GM08714 (cell line): ENCODE results near the gene AP1G1.
A peak's percentile ranks its signal among the peaks of the same experiment; 100 is the strongest.
"Not testable (repeated sequence)": the region's sequence is repeated elsewhere in the genome, so short reads cannot be mapped to it uniquely, and the experiment has no call there.

ENCODE experiments used
- H3K4me3 ChIP-seq: fragments of 200-500 bp; sonication (Bioruptor generic); 2 replicates; pipeline ENCODE4 v1.5.1; 2014; ENCODE audit warnings: mild to moderate bottlenecking, low read length, inconsistent platforms
- ZNF274 ChIP-seq: IDR thresholded peaks from 2 replicates; pipeline ENCODE4 v1.6.1; 2012; ENCODE audit warnings: mild to moderate bottlenecking, low read depth, low read length

The AP1G1 gene

DNA sequence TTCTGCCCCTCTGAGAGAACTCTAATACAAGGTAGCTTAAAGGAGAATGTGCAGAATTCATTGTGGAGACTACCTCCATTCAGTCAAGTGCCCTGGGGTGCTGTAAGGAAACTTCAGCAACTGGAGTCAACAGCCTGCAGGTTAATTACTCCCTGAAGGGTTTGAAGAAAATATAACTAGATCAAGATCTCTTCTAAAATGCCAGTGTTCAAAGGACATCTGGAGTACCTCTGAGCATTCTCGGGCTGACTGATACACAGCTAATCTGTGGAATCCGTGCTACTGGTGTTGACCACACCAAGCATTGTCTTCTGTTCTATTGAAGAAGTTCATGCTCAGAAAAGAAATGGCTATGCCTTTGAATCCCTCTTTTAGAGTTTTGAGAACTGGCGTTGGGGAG, 25.7 kb upstream of the AP1G1 start:
- no peak overlapping the region for H3K4me3 ChIP-seq
- TF ChIP-seq ZNF274, result no peak

DNA sequence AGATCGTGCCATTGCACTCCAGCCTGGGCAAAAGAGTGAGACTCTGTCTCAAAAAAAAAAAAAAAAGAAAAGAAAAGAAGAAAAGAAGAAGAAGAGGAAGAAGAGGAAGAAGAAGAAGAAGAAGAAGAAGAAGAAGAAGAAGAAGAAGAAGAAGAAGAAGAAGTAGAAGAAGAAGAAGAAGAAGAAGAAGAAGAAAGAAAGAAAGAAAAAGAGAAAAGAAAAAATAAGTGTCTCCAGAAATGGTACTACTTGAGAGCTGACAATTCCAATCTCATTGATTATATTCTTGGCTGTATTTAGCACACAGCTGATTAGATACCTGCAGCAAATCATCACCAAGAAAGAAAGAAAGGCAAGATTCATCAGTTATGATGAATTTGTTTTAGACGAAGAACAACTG, 23.5 kb upstream of the AP1G1 start:
- H3K4me3 ChIP-seq, result not testable (repeated sequence)

DNA sequence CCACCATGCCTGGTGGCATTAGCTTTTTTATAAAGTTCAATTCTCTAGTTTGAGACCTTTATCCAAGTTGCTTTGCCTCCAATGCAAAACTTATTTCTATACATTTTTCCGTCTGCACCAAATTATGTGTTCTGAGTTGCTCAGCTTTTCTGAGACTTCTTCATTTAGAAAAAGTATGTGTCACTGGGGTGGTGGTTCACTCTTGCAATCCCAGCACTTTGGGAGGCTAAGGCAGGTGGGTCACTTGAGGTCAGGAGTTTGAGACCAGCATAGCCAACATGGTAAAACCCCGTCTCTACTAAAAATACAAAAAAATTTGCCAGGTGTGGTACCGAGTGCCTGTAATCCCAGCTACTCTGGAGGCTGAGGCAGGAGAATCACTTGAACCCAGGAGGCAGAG, 23.1 kb upstream of the AP1G1 start:
- H3K4me3 ChIP-seq, result not testable (repeated sequence)

DNA sequence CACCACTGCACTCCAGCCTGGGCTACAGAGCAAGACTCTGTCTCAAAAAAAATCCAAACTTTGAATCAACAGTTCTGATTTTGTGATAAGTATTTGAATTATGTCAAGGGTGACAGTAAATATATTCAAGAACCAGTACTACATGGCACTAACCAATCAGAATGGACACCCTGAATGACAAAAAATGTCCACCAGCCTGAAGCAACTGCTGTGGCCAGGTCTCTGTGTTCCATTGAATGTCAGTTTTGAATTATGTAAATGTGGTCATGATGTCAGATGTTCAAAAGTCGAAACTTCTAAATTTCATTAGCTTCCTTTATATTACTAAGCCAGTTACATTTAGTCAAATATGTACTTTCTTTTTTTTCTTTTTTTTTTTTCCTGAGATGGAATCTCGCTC, 21.7 kb upstream of the AP1G1 start:
- no peak overlapping the region for H3K4me3 ChIP-seq
- TF ChIP-seq ZNF274, result no peak

DNA sequence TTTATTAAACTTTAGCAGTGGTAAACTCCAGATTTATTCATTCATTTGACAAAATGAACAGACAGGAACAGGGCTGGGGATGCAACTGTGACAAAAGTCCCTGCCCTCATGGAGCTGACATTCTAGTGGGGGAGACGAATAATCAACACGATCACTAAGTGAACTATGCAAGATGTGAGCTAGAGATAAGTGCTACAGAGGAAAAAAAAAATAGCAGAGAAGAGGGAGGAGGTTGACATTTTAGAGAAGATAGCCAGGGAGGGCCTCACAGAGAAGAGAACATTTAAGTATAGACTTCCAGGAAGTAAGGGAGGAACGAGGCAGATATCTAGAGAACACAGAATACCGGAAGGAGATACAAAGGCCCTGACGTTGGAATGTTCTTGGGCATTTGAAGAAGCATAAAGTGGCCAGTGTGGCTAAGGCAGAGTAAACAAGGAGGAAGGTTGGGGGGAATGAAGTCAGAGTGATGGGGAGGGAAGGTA, 17.9 kb upstream of the AP1G1 start:
- H3K4me3 ChIP-seq, result no peak overlapping the region
- no peak for TF ChIP-seq ZNF274

DNA sequence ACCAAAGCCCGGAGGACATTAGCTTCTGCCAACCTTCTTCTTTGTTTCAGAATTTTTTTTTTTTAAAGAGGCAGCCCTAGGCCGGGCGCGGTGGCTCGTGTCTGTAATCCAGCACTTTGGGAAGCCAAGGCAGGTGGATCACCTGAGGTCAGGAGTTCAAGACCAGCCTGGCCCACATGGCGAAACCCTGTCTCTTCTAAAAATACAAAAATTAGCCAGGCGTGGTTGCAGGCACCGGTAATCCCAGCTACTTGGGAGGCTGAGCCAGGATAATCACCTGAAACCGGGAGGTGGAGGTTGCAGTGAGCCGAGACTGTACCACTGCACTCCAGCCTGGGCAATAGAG, 8.5 kb upstream of the AP1G1 start:
- H3K4me3 ChIP-seq, result peak overlapping the region; percentile 52; the same call in 1 of the 2 replicates

DNA sequence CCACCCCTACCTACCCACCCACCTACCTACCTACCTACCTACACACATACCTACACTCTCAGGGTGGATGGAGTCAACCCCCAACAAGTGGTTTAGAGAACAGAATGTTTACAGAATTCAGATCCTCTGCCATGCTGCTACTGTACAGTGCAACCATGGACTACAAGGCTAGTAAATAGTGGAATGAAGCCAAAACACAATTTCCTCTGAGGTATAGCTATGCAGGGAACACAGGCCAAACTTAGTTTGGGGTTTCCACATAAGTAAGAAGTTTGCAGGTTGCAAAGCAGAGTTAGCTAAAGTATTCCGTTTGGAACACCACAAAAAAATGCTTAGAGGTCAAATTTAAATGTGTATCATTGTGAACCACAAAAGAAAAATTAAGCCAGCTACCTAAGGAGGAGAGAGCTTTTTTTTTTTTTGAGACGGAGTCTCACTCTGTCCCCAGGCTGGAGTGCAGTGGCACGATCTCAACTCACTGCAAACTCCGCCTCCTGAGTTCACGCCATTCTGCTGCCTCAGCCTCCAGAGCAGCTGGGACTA, 2.7 kb upstream of the AP1G1 start:
- no peak for TF ChIP-seq ZNF274
- no peak overlapping the region for H3K4me3 ChIP-seq

DNA sequence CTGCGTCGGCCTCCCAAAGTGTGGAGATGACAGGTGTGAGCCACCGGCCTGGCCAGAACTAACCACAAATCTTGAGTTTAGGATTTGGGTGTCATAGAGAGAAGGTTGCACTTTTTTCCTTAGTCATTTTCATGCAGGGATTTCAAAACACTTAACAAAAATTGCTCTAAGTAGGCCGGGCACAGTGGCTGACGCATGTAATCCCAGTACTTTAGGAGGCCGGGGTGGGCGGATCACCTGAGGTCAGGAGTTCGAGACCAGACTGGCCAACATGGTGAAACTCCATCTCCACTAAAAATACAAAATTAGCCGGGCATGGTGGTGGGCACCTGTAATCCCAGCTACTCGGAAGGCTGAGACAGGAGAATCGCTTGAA, 1.5 kb upstream of the AP1G1 start:
- H3K4me3 ChIP-seq, result peak overlapping the region; percentile 87; the same call in 1 of the 2 replicates

DNA sequence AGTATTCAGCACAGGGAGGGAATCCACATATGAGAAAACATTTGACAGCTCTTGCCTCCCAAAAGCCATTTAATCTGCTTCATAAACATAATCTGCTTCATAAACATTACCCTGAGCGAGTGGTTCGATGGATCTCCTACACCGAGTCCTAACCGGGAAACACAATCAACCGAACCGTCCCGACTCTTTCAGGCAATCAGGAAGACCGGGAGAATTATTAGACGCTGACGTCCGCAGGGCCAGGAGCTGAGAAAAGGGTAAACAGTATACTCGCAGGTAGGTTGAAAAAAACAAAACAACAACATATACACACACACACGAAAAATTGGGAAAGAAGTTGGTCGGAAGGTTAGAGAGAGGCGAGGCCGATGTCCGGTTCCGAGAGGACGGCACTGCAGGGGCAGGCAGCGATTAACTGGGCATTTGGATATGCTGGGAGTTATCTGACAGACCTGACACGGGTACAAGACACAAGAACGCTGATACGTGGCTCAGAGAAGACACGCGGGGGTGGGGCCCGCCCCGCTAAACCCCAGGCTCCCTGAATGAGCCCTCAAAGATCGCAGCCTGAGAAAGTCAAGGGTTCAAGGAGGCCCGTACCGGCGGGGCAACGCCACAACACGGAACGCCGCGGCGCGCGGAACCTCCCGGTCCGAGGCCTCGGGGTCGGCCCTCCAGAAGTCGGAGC, 585 bp downstream of the AP1G1 start:
- TF ChIP-seq ZNF274, result no peak
- H3K4me3 ChIP-seq, result peak overlapping the region; percentile 95

DNA sequence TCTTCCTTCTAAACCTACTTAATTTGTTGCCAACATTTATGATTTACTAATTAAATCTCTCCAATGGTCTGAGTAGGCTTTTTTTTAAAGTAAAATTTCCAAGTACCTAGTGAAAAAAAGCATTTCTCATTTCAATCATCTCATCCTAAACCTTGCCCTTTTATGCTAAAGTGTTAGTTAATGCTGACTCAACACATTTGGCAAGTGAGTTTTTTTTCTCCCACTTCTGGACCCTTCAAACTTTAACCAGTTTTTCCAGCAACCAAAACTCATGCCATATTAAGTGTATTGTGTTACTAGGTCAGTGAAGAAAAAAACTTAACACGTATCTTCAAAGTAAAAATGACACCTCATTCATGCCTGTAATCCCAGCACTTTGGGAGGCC, 5.3 kb downstream of the AP1G1 start:
- TF ChIP-seq ZNF274, result no peak
- no peak overlapping the region for H3K4me3 ChIP-seq

DNA sequence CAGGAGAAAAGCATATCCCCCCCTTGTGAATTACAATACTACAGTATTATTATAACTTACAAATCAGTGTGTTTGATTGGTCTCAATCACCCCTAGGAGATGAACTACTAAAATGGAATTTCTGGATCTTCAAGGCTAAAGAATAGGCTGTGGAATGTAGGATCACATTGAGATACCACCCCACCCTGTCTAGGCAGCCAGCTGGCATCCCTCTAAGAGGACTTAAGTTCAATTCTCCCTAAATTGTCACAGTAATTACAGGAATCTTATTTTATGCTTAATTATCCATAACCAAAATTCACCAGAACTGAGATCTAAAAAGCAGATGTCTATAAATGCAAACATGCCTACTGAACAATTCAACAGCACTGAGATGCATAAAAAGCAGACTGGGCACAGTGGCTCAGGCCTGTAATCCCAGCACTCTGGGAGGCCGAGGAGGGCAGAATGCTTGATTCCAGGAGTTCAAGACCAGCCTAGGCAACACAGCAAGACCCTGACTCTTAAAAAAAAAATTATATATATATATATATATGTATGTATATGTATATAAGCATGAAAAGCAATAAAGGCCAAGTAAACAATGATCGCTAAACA, 12.0 kb downstream of the AP1G1 start:
- no peak for TF ChIP-seq ZNF274
- H3K4me3 ChIP-seq, result no peak overlapping the region

DNA sequence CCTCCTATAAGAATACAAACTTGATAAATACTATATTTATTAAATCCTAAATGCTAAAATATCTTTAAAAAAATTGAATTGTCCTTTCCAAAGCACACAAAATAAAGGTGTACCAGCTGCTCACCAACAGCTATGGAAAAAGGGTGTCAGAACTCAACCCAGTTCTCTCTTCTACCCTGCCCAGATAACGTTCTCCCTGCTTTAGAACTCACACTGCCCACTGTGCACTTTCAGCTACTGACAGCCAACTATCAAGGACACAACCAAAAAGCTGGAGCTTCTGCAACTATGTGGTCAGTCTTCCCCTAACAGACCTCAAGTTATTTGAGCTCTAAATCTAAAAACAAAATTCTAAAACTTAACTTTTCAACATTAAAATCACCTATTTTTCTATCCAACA, 13.7 kb downstream of the AP1G1 start:
- TF ChIP-seq ZNF274, result no peak
- H3K4me3 ChIP-seq, result no peak overlapping the region

DNA sequence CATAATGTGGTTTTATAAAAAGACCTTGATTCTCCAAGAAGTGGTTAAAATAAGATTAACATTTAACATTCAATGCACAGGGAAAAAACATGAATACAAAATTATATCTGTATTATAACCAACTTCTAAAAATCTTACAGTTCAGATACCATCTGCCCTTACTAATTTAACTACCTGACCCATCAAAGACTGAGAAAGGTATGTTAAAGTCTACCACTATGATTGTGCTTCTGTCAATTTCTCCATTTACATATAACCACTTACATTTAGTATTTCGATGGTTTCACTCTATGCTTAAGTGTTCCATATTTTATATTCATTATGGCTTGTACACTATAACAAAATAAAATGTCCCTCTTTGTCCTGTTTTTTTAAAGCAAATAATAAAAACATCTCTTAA, 14.6 kb downstream of the AP1G1 start:
- H3K4me3 ChIP-seq, result no peak overlapping the region
- no peak for TF ChIP-seq ZNF274

DNA sequence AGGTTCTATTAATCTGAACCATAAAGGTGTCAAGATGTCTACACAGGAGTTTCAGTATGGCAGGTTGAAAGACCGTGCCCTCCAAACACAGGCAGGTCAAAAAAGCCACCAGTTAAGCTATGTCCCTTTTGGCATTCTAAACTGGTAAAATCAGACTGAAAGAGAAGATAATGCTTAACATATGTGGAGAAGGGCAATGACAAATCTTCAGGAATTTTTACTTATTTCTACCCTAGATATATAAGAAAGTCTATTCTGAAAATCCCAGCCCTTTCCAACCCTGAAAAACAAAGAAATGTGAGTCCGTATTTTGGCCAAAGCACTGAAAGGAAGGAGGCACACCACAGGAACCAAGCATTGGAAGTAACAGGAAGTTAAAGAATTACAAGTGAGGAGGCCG, 16.5 kb downstream of the AP1G1 start:
- no peak overlapping the region for H3K4me3 ChIP-seq
- TF ChIP-seq ZNF274, result no peak

DNA sequence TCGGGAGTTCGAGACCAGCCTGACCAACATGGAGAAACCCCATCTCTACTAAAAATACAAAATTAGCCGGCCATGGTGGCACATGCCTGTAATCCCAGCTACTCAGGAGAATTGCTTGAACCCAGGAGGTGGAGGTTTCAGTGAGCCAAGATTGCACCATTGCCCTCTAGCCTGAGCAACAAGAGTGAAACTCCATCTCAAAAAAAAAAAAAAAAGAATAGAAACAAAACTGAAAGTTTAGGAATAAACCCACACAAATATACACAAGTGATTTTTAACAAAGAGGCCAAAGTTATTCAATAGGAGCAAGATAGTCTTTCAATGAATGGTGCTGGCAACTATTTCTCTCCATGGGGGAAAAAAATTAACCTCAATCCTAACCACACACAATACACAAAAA, 18.3 kb downstream of the AP1G1 start:
- H3K4me3 ChIP-seq, result not testable (repeated sequence)

DNA sequence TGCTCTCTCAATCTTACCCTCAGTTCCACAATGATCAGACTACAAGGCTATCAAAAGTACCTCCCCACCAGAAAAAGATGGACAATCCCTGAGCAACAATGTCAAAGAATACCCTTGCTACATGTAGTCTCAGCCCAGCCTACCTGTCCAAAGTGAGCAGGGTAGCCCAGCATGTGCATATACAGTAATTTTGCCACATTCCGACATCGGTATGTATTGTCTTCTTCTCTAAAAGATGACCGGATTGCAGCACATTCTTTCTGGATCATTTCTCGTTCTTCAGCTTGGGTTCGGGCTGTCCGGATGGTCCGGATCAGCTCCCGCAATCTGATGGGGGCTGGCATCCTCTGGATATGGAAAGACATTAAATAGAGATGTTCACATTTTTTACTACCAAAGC, 19.5 kb downstream of the AP1G1 start:
- H3K4me3 ChIP-seq, result no peak overlapping the region
- no peak for TF ChIP-seq ZNF274

DNA sequence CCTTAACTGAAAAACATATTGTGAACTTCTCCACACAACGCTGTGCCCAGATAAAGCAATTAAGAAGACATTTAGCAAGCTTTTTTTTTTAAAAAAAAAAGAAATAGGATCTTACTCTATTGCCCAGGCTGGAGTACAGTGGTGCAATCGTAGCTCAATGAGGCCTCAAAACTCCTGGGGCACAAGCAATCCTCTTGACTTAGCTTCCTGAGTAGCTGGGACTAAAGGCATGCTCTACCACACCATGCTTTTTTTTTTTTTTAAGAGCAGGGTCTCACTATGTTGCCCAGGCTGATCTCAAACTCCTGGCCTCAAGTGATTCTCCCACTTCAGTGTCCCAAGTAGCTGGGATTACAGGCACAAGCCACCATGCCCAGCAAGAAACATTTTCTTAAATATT, 20.1 kb downstream of the AP1G1 start:
- TF ChIP-seq ZNF274, result no peak
- no peak overlapping the region for H3K4me3 ChIP-seq

DNA sequence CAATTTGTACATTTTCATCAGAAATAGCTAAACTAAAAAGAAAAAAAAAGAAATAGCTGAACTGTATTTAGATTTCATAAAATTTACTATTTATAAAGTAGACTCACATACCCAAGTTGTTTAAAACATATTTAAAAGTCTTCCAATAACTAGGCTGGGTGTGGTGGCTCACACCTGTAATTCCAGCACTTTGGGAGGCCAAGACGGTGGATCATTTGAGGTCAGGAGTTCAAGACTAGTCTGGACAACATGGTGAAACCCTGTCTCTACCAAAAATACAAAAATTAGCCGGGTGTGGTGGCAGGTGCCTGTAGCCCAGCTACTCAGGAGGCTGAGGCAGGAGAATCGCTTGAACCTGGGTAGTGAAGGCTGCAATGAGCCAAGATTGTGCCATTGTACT, 23.5 kb downstream of the AP1G1 start:
- not testable (repeated sequence) for H3K4me3 ChIP-seq
